Measurements from ENCODE around the gene SIX6.

Gene SIX6

GRCh38 chr14:60514378-60514740, 5.4 kb downstream of the SIX6 start:
- no peak for DNase-seq (ENCODE audit: low read depth in 2 of 2)

GRCh38 chr14:60514741-60515491, 6.0 kb downstream of the SIX6 start:
- no peak for DNase-seq (ENCODE audit: low read depth in 2 of 2)

GRCh38 chr14:60515511-60516289, 6.8 kb downstream of the SIX6 start:
- no peak for DNase-seq (ENCODE audit: low read depth in 2 of 2)

GRCh38 chr14:60532442-60532841, 23.5 kb downstream of the SIX6 start:
- no peak for DNase-seq (ENCODE audit: low read depth in 2 of 2)

GRCh38 chr14:60537663-60538062, 28.7 kb downstream of the SIX6 start:
- no peak for DNase-seq (ENCODE audit: low read depth in 2 of 2)

GRCh38 chr14:60544659-60545058, 35.7 kb downstream of the SIX6 start:
- no peak for DNase-seq (ENCODE audit: low read depth in 2 of 2)

- no peak for DNase-seq (ENCODE audit: low read depth in 2 of 2)
Measured at GRCh38 chr14:60553808-60554207, 44.9 kb downstream of the SIX6 start.

GRCh38 chr14:60561845-60562746, 53.1 kb downstream of the SIX6 start:
- DNase-seq (ENCODE audit: low read depth in 2 of 2): no peak
